GM21447 (cell line): Measurements from ENCODE around the gene SFXN2.
"Not testable (repeated sequence)": the region's sequence is repeated elsewhere in the genome, so short reads cannot be mapped to it uniquely, and the experiment has no call there.

ENCODE experiments used
- ATAC-seq: cut with Tn5 transposase; IDR thresholded peaks from one replicate; pipeline ENCODE4 v1.9.1; 2021; ENCODE audit not compliant: unreplicated experiment

The SFXN2 gene

GRCh38 chr10:102714621-102715455 lies at the start of gene SFXN2:
Gene SFXN2, plus strand, starts transcription at chr10:102714636. Its CDS starts 12,001 bp downstream, at chr10:102726637.
- ATAC-seq = peak; percentile 14

DNA sequence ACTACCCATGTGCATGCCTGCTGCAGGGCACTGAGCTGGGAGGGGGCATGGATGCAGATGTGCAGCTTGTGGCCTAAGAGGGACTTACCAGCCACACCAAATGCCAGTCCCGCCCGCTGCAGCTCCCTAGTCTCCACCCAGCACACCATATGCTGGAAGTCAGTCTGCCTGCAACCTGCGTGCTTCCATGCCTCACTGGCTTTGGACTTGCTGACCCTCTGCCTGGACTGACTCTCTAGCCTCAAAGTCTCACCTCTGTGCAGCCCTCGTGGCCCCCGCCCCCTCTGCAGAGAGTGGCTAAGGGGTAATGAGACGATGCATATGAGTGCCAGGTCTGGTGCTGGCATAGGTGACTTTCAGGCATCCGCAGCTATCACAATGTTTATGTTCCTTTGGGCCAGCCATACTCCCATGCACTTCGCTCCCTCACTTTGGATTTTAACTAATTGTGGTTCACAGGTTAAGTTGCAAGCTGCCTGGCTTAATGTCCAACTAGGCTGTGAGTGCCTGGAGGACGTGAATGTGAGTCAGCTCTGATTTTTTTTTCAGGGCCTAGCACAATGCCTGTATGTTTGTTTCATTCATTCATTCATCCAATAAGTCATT lies 48.4 kb upstream of the SFXN2 start:
- ATAC-seq = no peak

DNA sequence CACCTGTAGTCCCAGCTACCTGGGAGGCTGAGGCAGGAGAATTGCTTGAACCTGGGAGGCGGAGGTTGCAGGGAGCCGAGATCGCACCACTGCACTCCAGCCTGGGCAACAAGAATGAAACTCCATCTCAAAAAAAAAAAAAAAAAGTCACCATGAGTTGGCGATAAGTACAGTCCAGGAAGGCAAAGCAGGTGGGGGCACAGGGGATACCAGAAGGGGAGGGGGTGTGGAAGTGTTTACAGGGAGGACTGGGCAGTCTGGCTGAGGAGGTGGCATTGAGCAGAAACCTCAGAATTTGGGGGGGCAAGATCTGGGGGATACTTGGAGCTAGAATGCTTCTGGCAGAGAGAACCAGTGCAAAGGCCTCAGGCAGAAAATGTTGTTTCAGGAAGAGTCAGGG lies 47.0 kb upstream of the SFXN2 start:
- ATAC-seq = not testable (repeated sequence)

GRCh38 chr10:102668326-102669107 lies 45.9 kb upstream of the SFXN2 start:
- ATAC-seq = no peak

DNA sequence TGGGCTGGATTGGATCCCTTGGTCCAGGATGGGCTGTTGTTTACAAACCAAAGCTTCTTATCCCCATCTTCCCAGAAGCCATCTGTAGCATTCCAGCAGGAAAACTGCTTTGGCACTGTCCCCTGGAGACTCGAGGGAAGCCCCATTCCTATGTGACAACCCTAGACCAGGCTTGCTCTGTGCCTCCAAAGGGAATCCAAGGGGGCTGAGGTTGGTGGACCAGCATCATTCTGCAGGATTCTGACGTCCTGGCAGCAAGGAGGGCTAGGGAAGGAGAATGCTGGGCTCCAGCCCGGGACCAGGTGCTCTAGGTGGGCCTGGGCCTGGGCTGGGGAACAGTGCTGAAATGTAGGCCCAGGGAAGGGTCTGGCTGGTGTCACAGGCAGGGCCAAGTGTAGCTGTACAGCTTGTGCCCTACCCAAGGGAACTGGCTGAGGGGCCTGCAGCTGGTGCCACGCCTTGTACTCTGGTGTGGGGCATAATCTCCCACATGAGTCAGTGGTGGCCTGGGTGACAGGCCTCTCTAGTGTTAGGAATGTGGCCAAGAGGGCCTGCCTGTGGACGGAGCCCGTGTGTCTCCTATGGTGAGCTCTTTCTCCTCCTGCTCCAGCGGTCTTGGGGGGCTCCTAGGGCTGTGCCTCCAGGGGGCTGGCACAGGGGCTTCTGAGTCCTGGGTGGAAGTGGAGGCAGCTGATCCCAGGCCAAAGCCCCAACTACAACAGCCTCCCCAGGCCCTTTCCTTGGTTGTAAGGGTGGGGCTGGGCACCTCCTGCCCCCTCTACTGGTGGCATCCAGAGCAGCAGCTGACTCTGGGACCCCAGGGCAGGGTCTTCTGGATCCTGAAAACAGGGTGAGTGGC lies 45.0 kb upstream of the SFXN2 start:
- ATAC-seq = no peak

GRCh38 chr10:102670065-102670670 lies 44.3 kb upstream of the SFXN2 start:
- no peak for ATAC-seq

- no peak for ATAC-seq
Observed at GRCh38 chr10:102670871-102671434, 43.5 kb upstream of the SFXN2 start.

DNA sequence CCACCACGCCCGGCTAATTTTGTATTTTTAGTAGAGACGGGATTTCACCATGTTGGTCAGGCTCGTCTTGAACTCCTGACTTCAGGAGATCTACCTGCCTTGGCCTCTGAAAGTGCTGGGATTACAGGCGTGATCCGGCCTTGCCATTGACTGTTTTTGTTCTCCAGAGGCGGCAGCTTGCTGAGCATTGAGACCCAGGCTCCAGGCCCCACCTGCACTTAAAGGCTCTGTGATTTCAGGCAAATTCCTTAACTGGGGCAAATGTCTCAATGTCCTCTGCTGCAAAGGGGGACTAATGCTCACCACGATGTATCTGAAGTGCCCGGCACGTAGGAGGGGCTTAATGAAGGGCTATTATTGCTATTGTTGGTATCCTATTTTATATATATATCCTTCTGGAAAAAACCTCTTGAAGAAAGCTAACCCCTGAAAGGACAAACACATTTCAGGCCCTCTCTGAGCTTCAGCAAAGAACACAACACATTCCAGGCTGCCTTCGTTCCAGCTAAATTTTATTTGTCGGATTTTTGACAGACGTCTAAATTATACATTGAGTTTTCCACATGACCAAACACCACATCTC lies 41.1 kb upstream of the SFXN2 start:
- no peak for ATAC-seq

- no peak for ATAC-seq
Observed at GRCh38 chr10:102673819-102674511, 40.5 kb upstream of the SFXN2 start.

DNA sequence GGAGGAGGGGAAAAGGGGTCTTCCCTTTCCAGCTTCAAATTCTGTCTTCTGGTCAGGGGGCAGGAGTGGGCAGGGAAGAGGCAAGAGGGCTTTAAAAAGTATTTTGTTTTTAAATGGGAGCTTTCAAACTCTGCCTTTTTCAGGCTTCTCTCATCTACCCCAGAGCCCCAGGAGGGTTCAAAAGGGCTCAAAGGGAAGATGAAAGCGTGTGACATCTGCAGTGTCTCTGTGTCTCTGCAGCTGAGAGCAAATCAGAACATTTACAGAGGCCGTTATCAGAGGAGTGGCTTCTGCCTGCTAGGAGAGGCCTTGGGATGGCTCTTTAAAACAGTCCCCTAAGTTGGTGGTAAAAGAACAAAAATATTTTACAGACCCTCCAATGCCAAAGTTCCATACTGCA lies 39.9 kb upstream of the SFXN2 start:
- ATAC-seq = no peak

GRCh38 chr10:102675011-102675665 lies 39.3 kb upstream of the SFXN2 start:
- ATAC-seq = no peak

GRCh38 chr10:102675666-102676533 lies 38.5 kb upstream of the SFXN2 start:
- ATAC-seq = no peak

DNA sequence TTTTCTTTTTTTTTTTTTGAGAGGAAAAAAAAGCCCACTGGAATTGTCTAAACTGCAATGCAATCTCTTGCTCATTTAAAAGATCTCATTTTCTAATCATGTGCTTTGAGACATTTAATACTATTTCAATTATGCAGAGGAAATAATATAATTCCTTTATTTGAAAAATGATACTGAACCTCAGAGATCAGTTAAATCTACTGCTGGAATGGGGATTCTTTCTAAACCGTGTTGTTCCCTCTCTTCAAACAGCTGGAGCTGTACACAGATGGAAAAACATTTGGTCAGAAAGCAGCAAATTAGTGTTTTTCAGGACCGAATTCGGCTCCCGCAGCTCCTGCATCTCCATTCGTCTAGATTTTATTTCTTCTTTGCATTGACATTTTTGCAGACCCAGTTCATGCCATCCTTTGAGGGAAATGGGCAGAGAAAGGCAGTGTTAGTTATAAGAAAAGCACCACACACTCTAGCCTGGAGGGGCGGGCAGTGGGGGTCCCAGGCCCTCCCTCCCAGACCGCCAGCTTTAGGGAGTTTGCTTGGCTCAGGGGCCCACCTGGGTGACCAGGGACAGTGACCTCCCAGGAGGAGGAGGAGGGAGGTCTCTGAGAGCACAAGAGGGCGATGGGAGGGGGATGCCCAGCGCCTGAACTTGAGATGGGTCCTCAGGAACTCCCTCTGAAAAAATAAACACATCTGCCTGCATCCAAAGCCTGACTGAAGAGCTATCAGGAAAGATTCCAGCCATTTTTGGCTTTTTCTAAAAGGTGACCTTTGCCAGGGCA lies 37.7 kb upstream of the SFXN2 start:
- no peak for ATAC-seq

- no peak for ATAC-seq
Observed at GRCh38 chr10:102677331-102678067, 36.9 kb upstream of the SFXN2 start.

DNA sequence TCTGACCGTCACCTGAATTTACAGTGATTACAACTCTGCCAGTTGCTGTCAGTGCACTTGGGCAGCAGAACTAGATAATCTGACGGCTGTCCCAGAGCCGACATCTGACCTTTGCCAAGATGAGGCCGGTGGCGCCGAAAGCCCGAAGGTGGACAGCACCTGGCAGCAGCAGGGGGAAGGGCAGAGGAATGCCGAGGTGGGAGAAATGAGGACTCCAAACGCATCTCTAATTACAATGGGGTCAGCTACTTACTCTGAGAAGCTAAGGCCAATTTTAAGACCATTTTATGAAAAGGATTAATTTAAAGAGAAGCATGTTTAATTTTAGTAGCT lies 36.4 kb upstream of the SFXN2 start:
- ATAC-seq = no peak

DNA sequence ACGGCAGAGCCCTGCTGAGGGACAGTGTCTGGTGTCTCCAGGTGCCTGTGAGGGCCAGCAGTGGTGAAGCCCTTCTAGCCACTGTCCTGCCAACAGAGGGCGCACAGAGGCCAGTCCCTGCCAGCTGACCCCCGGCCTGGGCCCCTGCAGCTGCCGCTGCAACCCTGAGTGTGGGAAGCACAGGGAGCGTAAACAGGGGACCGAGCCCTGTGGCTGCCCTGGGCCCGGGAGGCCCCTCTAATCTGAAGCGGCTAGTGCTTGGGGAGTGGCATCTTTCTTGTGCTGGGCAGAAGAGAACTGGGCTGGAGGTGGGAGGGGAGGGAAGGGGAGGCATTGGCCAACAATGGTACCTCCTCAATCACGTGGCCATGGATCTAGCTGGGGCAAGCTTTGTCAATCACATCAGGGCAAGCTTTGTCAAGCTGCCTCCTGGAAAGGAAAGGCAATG lies 35.6 kb upstream of the SFXN2 start:
- no peak for ATAC-seq
